Transverse colon (tissue), 4 donors: ENCODE data around the gene TMEM156. TPM values are rescaled to one million over a fixed set of nuclear protein-coding genes. Genes with fewer than 3 reads are reported as not detected.

Source experiments
- DNase-seq: peaks from one replicate; pipeline ENCODE4 v3.0.0-alpha.2; 2019
- H3K27ac ChIP-seq, 4 donors: fragments of 200-600 bp; sonication (generic); 2 replicates each; pipeline ENCODE4 v1.5.1; 2016 to 2018; ENCODE audit warnings: inconsistent platforms in 4 of 4
- H3K27me3 ChIP-seq: fragments of 200-600 bp; sonication (generic); 2 replicates; pipeline ENCODE4 v1.5.1; 2017; ENCODE audit warnings: inconsistent platforms
- H3K36me3 ChIP-seq, 4 donors: fragments of 200-600 bp; sonication (generic); 2 replicates each; pipeline ENCODE4 v1.5.1; 2017 to 2019; ENCODE audit warnings: inconsistent platforms in 4 of 4
- H3K4me1 ChIP-seq, 4 donors: fragments of 200-600 bp; sonication (generic); 2 replicates each; pipeline ENCODE4 v1.5.1; 2017 to 2020; ENCODE audit warnings: inconsistent platforms in 4 of 4
- H3K4me3 ChIP-seq, 4 donors: fragments of 200-600 bp; sonication (generic); 1 replicate in 1 of 4; 2 replicates in 3 of 4; pipeline versions ENCODE4 v1.5.1 to v1.6.1; 2017 to 2019; ENCODE audit warnings: inconsistent platforms in 4 of 4
- H3K9me3 ChIP-seq, 2 donors: fragments of 200-600 bp; sonication (generic); 2 replicates each; pipeline ENCODE4 v1.5.1; 2017 to 2019; ENCODE audit warnings: inconsistent platforms in 2 of 2
- EP300 ChIP-seq: sonication (generic); formaldehyde crosslinking; IDR thresholded peaks from one replicate; pipeline ENCODE4 v1.6.1; 2017; ENCODE audit warnings: antibody characterized with exemption, low read depth
- POLR2A ChIP-seq: fragments of 450-650 bp; IDR thresholded peaks from one replicate; pipeline ENCODE4 v1.6.1; 2016; ENCODE audit warnings: antibody characterized with exemption, mild to moderate bottlenecking, moderate library complexity
- POLR2AphosphoS5 ChIP-seq, 3 donors: sonication (generic); formaldehyde crosslinking; IDR thresholded peaks; one replicate each; pipeline ENCODE4 v1.6.1; 2016; ENCODE audit warnings: antibody characterized with exemption in 3 of 3
- WGBS, 2 donors: methylation state at CpG; one replicate each; pipeline ENCODE4 v1.1.5; 2018; ENCODE audit warnings: low coverage in 1 of 2; 5-methylcytosine and 5-hydroxymethylcytosine counted together
- in situ Hi-C, 4 donors: fragments of 200-750 bp; cut with MboI; loops; one replicate each; pipeline versions ENCODE4 v1.15.0 to v1.15.1; 2017; ENCODE audit warnings: low sequenced_read_pairs in 3 of 4, low pct_ligation_motif_present in 1 of 4, low pct_unique_long_range_greater_than_20kb in 1 of 4
- intact Hi-C: fragments of 100-400 bp; cut with DNase I; formaldehyde crosslinking; loops from one replicate; pipeline ENCODE4 v1.15.1; 2023; ENCODE audit warnings: low total_unique reads
- total RNA-seq, 4 donors: library from RNA; depleted of rRNA; stranded (reverse); fragments of >200 nt; gene quantifications; one replicate each; pipeline ENCODE4 v1.1.0, GENCODE V29; 2016
- TF ChIP-seq, protein P1 (sequence below), 5 experiments: fragments of 200-600 bp in 3 of 5; fragments of 450-650 bp in 2 of 5; sonication (generic) in 3 of 5; IDR thresholded peaks; 1 replicate in 2 of 5; 2 replicates in 3 of 5; pipeline ENCODE4 v1.5.1; 2016 to 2017; ENCODE audit warnings: antibody characterized with exemption in 5 of 5, inconsistent platforms in 3 of 5, mild to moderate bottlenecking in 2 of 5, moderate library complexity in 1 of 5

TMEM156 gene
- total RNA-seq, 4 donors from 2014 or later = 0.96 to 2.9 TPM; not detected in 2

DNA sequence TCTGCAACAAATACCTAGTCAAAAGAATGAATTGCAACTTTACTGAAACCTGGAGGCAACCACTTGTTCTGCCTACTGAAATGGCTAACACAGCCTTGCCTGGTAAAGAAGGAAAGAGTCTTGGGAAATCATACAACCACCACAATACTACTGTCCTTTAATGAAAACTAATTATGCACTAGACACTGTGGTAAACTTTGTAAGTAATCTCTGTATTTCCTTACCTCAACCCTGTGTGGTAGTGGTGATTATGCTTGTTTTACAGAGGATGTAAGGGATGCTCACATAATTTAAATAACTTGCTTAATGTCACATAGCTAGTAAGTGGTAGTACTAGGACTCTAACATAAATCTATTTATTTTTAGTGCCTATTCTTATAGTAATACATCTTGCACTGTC lies 44.7 kb downstream of the TMEM156 start:
- no peak for DNase-seq
- TF ChIP-seq POLR2AphosphoS5 (IDR thresholded peaks at IDR 0.05) (no peak), EP300 (no peak), POLR2A (no peak)
- TF ChIP-seq, protein P1, sequence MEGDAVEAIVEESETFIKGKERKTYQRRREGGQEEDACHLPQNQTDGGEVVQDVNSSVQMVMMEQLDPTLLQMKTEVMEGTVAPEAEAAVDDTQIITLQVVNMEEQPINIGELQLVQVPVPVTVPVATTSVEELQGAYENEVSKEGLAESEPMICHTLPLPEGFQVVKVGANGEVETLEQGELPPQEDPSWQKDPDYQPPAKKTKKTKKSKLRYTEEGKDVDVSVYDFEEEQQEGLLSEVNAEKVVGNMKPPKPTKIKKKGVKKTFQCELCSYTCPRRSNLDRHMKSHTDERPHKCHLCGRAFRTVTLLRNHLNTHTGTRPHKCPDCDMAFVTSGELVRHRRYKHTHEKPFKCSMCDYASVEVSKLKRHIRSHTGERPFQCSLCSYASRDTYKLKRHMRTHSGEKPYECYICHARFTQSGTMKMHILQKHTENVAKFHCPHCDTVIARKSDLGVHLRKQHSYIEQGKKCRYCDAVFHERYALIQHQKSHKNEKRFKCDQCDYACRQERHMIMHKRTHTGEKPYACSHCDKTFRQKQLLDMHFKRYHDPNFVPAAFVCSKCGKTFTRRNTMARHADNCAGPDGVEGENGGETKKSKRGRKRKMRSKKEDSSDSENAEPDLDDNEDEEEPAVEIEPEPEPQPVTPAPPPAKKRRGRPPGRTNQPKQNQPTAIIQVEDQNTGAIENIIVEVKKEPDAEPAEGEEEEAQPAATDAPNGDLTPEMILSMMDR (IDR thresholded peaks at IDR 0.05) = no peak
- Histone ChIP-seq H3K27ac (no peak overlapping the region), H3K9me3 (no peaks in the 10 kb centered on the region), H3K27me3 (no peaks in the 10 kb centered on the region), H3K36me3 (no peaks in the 10 kb centered on the region), H3K4me3 (no peak overlapping the region), H3K4me1 (no peaks in the 10 kb centered on the region)
- in situ Hi-C loops = no loop called here
- intact Hi-C loops = no loop called here

DNA sequence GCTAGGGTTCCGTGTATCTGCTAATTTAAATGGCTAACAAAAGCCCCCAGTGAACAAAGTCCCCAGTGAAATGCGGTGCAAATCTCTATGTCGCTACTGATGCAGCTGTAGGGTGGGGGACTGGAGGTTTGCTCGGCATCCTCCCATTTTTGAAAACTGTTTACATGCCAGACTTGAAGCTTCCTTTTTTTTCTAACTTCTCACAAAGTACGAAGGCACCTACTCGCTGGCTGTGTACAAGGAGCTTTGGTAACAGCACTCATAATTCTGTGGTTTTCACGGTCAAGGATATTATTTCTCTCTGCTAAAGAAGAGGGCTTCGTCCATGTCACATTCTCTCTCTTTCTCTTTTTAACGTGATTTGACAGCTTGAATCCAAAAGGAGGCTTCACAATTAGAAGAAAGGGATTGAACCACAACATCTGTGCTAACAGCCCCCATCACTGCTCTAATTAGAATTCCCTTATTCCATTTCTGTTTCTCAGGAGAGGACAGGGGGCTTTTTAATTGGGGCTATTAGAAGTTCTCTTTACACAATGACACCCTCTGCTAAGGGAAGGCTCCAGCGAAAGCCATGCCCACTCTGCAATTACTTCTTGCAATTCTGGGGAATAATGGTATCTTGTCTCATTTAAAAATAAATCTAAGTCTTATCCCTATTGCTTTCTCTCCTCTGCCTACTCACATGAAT lies 46.7 kb downstream of the TMEM156 start:
- no peaks in the 10 kb centered on the region for H3K27me3 ChIP-seq
- no peaks in the 10 kb centered on the region for H3K4me1 ChIP-seq
- H3K4me3 ChIP-seq = no peak overlapping the region
- 61 to 70% methylated on average over 10 of the region's 10 CpGs for WGBS, 2 donors
- in situ Hi-C loops = no loop called here
- peak overlapping the region in 2 of 4 donors; percentile 25 to 42 for H3K27ac ChIP-seq
- H3K9me3 ChIP-seq = no peaks in the 10 kb centered on the region
- intact Hi-C loops = no loop called here
- TF ChIP-seq, protein P1 (IDR thresholded peaks at IDR 0.05) = no peak
- TF ChIP-seq EP300 (no peak), POLR2AphosphoS5 (IDR thresholded peaks at IDR 0.05) (no peak), POLR2A (no peak)
- H3K36me3 ChIP-seq = no peaks in the 10 kb centered on the region
- DNase-seq = no peak

DNA sequence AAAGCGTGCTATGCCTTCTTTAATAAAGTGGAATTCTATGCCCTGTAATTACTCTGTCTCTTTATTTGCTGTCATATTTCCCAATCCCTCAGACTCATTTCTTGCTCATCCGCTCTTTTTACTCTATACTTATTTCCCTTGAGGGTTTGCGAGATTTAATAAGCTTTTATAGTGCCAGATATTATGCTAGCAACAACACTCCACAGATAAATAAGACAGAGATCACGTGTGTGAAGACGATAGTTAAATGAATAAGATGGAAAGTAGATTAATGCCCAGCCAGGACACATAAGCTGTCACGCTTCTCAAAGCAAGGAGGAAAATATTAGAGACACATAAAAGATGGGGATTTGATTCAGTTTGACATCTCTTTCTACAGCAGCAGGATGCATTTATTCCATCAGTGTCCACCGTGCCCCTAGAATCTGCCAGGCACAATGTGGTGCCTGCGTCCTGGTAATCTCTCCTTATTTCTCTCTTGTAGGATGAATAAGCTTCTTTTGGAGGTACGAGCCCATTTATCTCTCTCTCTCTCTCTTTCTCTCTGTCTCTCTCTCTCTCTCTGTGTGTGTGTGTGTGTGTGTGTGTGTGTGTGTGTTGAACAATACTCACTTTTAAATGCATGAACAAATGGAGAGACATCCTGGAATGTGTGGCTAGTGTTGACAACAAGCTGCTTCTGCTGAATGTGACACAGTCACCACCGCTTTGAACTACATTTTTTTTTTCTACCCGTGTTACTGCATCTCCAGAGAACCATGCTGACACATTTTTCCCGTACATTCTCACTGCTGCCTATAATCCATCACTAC lies 48.2 kb downstream of the TMEM156 start:
- Histone ChIP-seq H3K9me3 (no peaks in the 10 kb centered on the region), H3K27me3 (no peaks in the 10 kb centered on the region), H3K36me3 (no peaks in the 10 kb centered on the region), H3K4me1 (no peaks in the 10 kb centered on the region), H3K27ac (peak overlapping the region in 1 of 4 donors; percentile 44), H3K4me3 (no peak overlapping the region)
- in situ Hi-C loops = no loop called here
- TF ChIP-seq, protein P1 (IDR thresholded peaks at IDR 0.05) = no peak
- TF ChIP-seq EP300 (no peak), POLR2AphosphoS5 (IDR thresholded peaks at IDR 0.05) (no peak), POLR2A (no peak)
- intact Hi-C loops = no loop called here
- DNase-seq = no peak
- 74 to 76% methylated on average over 12 of the region's 12 CpGs for WGBS, 2 donors

DNA sequence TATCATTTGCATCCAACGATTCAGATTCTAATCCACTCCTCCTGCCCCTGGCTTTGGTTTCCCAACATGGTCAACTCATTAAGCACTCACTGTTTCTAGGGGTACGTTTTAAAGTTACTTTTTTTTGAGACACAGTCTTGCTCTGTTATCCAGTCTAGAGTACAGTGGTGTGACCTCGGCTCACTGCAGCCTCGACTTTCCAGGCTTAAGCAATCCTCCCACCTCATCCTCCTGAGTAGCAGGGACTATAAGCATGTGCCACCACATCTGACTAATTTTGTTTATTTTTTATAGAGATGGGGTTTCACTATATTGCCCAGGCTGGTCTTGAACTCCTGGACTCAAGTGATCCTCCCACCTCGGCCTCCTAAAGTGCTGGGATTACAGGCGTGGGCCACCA lies 48.9 kb downstream of the TMEM156 start:
- TF ChIP-seq POLR2AphosphoS5 (IDR thresholded peaks at IDR 0.05) (no peak), EP300 (no peak), POLR2A (no peak)
- TF ChIP-seq, protein P1 (IDR thresholded peaks at IDR 0.05) = no peak
- Histone ChIP-seq H3K27me3 (no peaks in the 10 kb centered on the region), H3K27ac (no peak overlapping the region), H3K4me1 (no peaks in the 10 kb centered on the region), H3K36me3 (no peaks in the 10 kb centered on the region), H3K9me3 (no peaks in the 10 kb centered on the region), H3K4me3 (no peak overlapping the region)
- intact Hi-C loops = no loop called here
- no peak for DNase-seq
- in situ Hi-C loops = no loop called here
- WGBS, 2 donors = 86 to 89% methylated on average over 6 of the region's 6 CpGs
